T-helper 1 cell (primary cell): ENCODE results near the gene CCDC134.
"Not testable (repeated sequence)": the region's sequence is repeated elsewhere in the genome, so short reads cannot be mapped to it uniquely, and the experiment has no call there.

Experiments used
- DNase-seq, 5 donors: peaks; one replicate each; pipeline ENCODE4 v3.0.0-alpha.2; 2012 to 2020

The CCDC134 gene

GRCh38 chr22:41825376-41825775, 24.9 kb downstream of the CCDC134 start:
- no peak for DNase-seq

GRCh38 chr22:41826021-41826420, 25.5 kb downstream of the CCDC134 start:
- no peak for DNase-seq

- no peak for DNase-seq
Measured at GRCh38 chr22:41826430-41827383, 26.2 kb downstream of the CCDC134 start.

DNA sequence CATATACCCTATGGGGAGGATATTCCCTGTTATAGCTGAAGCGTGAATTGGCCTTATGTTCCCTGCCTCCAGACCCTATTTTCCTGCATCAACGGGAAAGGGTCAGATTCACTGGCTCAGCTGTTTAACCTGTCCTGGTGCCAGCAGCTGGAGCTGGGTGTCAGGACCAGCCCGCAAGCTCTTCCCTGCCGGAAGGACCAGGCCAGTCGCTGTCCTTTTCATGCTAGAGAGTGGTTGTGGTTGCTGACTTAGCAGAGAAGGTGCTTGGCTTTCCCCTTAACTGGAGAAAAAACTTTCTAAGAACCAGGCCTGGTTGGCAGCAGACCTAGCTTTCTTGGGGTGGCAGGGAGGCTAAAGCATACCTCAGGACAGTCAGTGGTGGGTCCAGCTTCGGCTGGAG, 27.2 kb downstream of the CCDC134 start:
- no peak for DNase-seq

GRCh38 chr22:41828516-41828915, 28.0 kb downstream of the CCDC134 start:
- DNase-seq = no peak

DNA sequence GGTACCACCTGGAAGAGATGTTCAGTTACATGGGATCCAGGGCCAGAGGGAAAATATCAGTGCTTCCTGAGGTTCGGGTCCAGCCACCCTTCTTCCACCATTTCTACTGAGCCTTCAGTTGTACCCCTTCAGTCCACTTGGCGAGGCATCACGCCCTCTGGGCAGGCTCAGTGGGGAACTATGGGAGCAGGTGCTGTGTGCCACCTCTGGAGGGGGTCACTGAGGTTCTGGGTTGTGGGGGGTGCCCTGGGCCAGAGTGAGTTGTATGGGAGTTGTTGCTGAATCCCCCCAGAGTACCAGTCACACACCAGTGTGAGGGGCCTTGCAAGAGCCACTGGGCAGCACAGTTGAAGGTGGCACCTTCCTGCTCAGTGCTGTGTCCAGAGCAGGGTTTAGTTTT, 29.7 kb downstream of the CCDC134 start:
- DNase-seq = no peak

- peak in 1 of 5 donors; percentile 28 for DNase-seq
Measured at GRCh38 chr22:41831383-41831782, 30.9 kb downstream of the CCDC134 start.

- DNase-seq = no peak
Measured at GRCh38 chr22:41831828-41832552, 31.5 kb downstream of the CCDC134 start.

DNA sequence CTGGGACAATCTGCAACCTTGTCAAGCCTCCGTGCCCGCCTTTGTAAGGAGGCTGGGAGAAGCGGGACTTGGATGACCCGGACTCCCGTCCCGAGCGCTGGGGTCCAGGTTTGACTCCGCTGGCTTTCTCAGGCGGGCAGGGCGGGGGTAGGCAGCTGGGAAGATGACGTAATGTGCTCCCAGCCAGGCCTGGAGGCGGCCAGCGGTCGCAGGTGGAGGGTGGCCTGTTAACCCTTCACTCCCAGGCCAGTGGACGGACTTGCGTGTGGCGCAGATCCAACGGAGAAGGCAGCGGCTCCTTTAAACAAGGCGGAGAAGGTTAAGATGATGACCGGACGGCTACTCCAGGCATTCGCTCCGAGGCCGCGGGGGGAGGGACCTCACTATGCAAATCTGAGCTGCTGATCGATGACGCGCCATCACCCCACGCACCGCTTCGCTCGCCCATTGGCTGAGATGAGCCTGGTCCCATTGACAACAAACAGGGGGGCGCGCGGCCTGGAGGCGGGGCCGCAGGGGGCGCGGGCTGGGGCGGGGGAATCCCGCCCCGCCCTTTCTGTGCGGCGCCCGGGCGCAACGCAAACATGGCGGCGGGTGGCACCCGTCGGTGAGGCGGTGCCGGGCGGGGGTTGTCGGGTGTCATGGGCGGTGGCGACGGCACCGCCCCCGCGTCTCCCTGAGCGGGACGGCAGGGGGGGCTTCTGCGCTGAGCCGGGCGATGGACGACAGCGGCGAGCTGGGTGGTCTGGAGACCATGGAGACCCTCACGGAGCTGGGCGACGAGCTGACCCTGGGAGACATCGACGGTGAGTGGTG, 32.3 kb downstream of the CCDC134 start, which contains the start of gene SREBF2:
Gene SREBF2 (plus strand): TSS at position 553 of the 816 bp plus-strand sequence. CDS start 166 bp downstream, at position 719.
- peak; percentile 96 to 99 (median 98) for DNase-seq

- peak; percentile 21 to 52 (median 33) for DNase-seq
Measured at GRCh38 chr22:41833369-41834004, 33.0 kb downstream of the CCDC134 start.

DNA sequence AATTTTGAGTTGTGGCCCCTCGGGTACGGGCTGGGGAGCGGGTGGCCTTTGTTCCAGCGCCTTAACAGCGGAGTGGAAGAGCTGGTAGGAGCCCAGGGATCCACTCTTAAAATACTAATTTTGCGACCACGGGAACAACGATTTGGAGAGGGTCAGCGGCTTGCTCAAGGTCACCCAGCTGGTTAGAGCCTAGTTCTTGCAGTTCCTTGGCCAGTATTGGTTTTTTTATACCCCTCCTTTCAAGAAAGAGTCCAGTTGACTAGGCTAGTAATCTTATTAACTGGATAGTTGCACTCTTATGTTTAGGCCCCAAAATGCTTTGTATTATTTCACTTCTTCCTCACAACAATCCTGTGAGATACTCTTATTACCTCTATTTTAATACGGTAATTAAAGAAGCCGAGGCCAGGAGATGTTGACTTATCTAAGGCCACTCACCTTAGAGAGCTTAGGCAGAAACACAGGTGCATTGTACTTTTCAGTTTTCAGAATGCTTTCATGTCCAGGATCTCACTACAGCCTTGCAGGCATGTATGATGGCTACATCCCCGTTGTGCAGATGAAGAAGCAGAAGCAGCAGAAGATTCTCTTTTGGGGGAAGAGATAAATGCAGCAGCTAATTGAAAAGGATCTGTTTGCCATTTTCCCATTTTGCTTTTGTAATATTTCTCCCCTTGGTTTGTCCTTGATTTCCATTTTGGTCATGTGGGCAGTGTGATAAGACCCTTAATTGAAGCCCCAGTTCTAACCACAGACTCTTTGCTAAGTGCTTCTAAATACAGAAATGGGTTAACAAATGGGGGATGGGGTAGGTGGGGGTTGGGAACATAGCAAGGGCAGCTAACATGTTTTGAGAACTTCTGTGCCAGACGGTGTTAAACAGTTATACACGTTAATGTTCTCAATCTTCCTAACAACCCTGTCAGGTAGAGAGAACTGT, 33.8 kb downstream of the CCDC134 start:
- DNase-seq = no peak

- DNase-seq = not testable (repeated sequence)
Measured at GRCh38 chr22:41835462-41835861, 35.0 kb downstream of the CCDC134 start.

DNA sequence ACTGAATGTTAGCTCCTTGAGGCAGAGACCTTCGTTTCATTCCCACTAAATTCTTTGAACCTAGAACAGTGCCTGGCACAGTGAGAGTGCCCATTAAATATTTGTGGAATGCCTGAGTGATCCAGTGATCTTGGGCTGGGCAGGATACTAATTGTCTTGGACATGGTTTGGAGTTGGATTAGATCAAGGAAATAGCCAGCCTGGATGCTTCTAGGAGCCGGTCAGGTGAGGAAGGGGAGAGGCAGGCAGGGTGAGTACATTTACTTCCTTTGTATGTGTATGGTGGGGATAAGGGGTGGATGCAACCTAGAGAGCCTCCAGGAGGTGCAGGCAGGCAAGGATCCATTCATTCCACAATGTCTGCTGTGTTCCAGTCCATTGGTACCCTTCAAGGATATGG, 36.1 kb downstream of the CCDC134 start:
- no peak for DNase-seq

DNA sequence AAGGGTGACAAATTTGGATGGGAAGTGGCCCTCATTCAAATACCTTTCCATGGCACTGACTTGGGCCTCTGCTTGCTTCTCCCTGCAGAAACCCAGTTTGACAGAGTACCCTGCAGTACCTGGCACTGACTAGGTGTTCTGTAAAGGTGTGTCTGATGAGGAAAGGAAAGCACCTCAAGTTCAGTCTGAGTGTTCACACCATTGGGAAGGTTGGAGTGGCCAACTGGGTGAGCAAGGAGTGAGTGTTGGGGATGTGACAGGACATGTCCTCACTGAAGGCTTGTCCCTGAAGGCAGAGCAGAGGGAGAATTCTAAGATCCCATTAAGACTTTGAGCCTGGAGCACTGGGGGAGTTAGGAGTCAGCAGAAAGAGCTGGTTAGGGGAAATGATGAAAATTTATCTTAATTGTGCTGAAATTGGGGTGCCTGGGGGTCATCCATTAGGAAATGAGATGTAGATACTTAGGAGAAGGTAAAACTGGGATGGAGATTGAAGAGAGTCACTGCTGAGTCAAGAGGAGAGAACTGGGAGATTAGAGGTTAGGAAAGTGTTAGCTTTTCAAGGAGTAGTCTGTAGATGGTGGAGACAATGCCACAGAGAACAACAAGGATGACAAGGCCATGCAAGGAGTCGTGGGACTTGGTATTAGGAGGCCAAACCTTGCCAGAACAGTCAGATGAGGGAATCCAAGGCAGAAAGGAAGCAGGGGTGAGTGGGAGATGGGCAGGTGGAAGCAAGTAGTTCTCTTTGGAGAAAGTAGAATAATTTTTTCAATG, 38.6 kb downstream of the CCDC134 start:
- DNase-seq = no peak

- DNase-seq = no peak
Measured at GRCh38 chr22:41840216-41840615, 39.7 kb downstream of the CCDC134 start.

DNA sequence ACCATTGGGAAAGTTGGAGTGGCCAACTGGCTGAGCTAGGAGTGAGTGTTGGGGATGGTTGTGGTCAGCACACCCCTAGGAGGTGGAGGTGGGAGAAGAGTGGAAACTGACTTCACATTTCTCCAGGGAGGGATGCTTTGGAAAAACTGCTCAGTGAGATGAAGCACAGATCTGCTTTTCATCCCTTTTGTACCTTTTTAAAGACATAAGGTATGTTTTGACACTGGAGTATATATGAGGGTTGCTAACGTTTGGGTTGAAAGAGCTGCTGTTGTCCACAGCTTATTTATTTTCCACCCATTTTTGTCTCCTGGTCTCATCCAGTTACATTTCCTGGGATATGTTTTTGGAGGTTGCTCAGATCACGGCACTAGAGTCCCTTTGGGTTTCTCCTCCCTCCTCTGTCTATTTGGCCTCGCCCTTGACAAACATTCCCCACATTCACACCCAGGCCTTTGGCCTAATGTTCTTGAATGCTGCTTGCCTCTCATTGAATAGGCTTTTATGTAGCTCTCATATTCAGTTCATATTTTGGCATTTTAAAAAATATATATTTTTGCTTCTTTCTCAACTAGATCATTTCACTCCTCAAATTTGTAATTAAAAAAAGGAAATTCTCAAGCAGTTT, 40.7 kb downstream of the CCDC134 start:
- no peak for DNase-seq

DNA sequence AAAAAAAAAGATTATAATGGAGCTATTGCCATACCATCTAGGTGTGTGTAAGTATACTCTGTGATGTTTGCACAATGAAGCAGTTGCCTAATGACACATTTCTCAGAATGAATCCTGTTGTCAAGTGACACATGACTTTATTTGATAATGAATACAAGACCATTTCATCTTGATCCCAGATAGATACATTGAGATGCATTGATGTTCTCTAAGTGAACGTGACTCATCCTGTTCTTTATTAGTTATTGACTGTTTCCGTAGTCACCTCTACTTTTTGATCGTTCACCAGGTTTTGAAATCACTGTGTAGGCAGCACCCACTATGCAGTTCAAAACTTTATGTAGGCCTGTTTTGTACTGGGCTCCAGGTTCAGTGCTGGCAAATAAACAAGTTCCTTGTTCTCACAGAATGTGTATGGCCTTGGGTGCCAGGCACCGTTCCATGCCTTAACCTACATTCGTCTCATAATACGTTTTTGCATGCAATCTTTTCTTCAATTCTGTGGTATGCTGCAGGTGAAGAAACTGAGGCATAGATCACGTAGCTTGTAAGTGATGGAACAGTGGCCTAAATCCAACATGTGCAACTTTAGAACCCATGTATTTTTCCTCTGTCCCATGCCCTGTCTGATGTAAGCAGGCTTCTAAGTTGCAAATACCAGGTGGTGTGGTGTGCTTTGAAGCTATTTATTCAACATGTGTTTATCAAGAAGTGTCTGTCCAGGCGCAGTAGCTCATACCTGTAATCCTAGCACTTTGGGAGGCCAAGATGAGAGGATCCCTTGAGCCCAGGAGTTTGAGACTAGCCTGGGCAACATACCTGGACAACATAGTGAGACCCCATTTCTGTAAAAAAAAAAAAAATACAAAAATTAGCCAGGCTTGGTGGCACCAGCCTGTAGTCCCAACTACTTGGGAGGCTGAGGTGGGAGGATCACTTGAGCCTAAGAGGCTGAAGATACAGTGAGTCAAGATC, 42.8 kb downstream of the CCDC134 start:
- DNase-seq = peak in 1 of 5 donors; percentile 76

DNA sequence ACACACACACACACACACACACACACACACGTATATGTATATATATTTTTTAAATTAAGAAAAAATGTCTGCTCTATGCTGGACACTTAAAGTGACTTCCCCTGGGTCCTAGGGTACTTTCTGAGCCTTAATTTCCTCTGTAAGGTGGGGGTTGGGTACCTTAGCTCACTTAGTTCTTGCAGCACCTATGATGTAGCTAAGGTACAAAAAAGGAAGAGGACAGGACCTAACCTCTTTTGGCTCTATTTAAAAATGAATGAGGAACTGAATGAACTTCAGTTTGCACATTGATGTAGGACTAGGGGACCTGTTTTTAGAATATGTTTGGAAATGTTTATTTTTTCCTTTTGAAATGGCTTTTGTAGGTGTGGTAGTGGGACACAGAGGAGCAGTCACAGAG, 43.6 kb downstream of the CCDC134 start:
- no peak for DNase-seq

DNA sequence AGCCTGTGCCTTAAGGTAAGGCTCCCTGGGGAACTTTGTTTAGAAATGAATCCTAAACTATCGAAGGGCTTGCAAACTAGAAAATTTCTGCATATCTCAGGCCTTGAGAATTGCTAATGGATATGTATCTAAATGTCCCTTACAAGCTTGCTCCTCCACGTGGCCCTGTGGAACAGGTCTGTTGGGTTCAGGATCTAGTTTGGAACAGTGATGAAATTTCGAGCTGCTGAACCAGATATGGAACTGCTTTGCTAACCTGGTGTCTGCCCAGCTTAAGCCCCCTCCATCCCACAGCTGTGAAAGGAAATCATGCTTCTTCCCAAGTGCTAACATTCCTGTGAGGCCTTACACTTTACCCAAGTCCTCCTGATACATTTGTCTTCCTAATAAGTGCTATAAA, 44.0 kb downstream of the CCDC134 start:
- no peak for DNase-seq
